Measurements from ENCODE around the gene CELSR2.

- TF ChIP-seq CTCF (IDR thresholded peaks at IDR 0.05; ENCODE audit: borderline replicate concordance, extremely low read depth, low read length, poor library complexity, severe bottlenecking) (no peak), EZH2 (IDR thresholded peaks at IDR 0.05; ENCODE audit: borderline replicate concordance, low read depth, low read length, severe bottlenecking) (no peak)
Observed at GRCh38 chr1:109229531-109230127, 19.7 kb upstream of the CELSR2 start.

Measured in DND-41 (cell line).